ENCODE data around the gene STPG1.

The STPG1 gene

GRCh38 chr1:24391882-24392603 lies 21.5 kb downstream of the STPG1 start:
- peak; percentile 75 for DNase-seq

GRCh38 chr1:24390924-24391782 lies 22.4 kb downstream of the STPG1 start:
- DNase-seq: peak; percentile 82

- no peak for DNase-seq
Measured at GRCh38 chr1:24389231-24389678, 24.3 kb downstream of the STPG1 start.

GRCh38 chr1:24388331-24388885 lies 25.2 kb downstream of the STPG1 start:
- no peak for DNase-seq

GRCh38 chr1:24387636-24388175 lies 25.9 kb downstream of the STPG1 start:
- no peak for DNase-seq

GRCh38 chr1:24386931-24387330 lies 26.7 kb downstream of the STPG1 start:
- no peak for DNase-seq

GRCh38 chr1:24386241-24386640 lies 27.3 kb downstream of the STPG1 start:
- no peak for DNase-seq

GRCh38 chr1:24385160-24385940 lies 28.2 kb downstream of the STPG1 start:
- peak; percentile 27 for DNase-seq

- DNase-seq: peak; percentile 34
Measured at GRCh38 chr1:24384251-24385090, 29.1 kb downstream of the STPG1 start.

GRCh38 chr1:24383381-24383940 lies 30.1 kb downstream of the STPG1 start:
- no peak for DNase-seq

GRCh38 chr1:24382165-24382577 lies 31.4 kb downstream of the STPG1 start:
- no peak for DNase-seq

- DNase-seq: no peak
Measured at GRCh38 chr1:24381256-24381655, 32.3 kb downstream of the STPG1 start.

- no peak for DNase-seq
Measured at GRCh38 chr1:24380508-24380907, 33.1 kb downstream of the STPG1 start.

GRCh38 chr1:24379733-24380315 lies 33.8 kb downstream of the STPG1 start:
- no peak for DNase-seq

- no peak for DNase-seq
Measured at GRCh38 chr1:24374891-24375786, 38.4 kb downstream of the STPG1 start.

- DNase-seq: no peak
Measured at GRCh38 chr1:24373710-24374109, 39.9 kb downstream of the STPG1 start.

- no peak for DNase-seq
Measured at GRCh38 chr1:24373044-24373443, 40.5 kb downstream of the STPG1 start.

- no peak for DNase-seq
Measured at GRCh38 chr1:24369801-24370200, 43.8 kb downstream of the STPG1 start.

GRCh38 chr1:24369199-24369598 lies 44.4 kb downstream of the STPG1 start:
- no peak for DNase-seq

GRCh38 chr1:24366707-24367106 lies 46.9 kb downstream of the STPG1 start:
- DNase-seq: no peak
